A549 (cell line): ENCODE results near the gene TSPAN15. TPM values are rescaled to one million over a fixed set of nuclear protein-coding genes. Genes with fewer than 3 reads are reported as not detected.
A peak's percentile ranks its signal among the peaks of the same experiment; 100 is the strongest.

Source experiments
- ATAC-seq, 2 experiments: fragments of 200-7000 bp in 1 of 2; fragments of >200 bp in 1 of 2; cut with Nextera tagmentation in 1 of 2; cut with Tn5 transposase in 1 of 2; 3 replicates each; pipeline versions ENCODE4 v1.8.0 to v1.9.1; 2018 to 2020; ENCODE audit warnings: mild to moderate bottlenecking in 1 of 2, moderate library complexity in 1 of 2
- CTCF ChIA-PET: fragments of 300-600 bp; sonication (Branson Sonifier 250); formaldehyde crosslinking; extraction: SDS; loops from one replicate; lab custom pipeline; 2021; ENCODE audit warnings: antibody characterized with exemption, inconsistent platforms; lab: Yijun Ruan, JAX
- POLR2A ChIA-PET: fragments of 350-600 bp; formaldehyde crosslinking; extraction: SDS; loops from one replicate; lab custom pipeline; 2021; ENCODE audit warnings: antibody characterized with exemption, inconsistent platforms; lab: Yijun Ruan, JAX
- DNase-seq, 2 experiments: peaks; one replicate each; pipeline versions ENCODE4 v3.0.0 to v3.0.0-alpha.2; 2011 to 2016; ENCODE audit warnings: low read depth in 1 of 2, low spot score in 1 of 2
- FAIRE-seq: peaks from 2 replicates; lab custom pipeline; 2011; peaks lifted over from hg19 to GRCh38; lab: Jason Lieb, UNC
- H3K27ac ChIP-seq, 2 experiments: fragments of >200 bp; sonication (Bioruptor Twin); formaldehyde crosslinking; 3 replicates each; pipeline ENCODE4 v1.5.1; 2016 to 2017
- H3K4me1 ChIP-seq: fragments of >200 bp; sonication (Bioruptor Twin); formaldehyde crosslinking; 3 replicates; pipeline ENCODE4 v1.6.1; 2016
- H3K4me2 ChIP-seq: fragments of >200 bp; sonication (Bioruptor Twin); formaldehyde crosslinking; 3 replicates; pipeline ENCODE4 v1.6.1; 2016
- H3K4me3 ChIP-seq: fragments of >200 bp; sonication (Bioruptor Twin); formaldehyde crosslinking; 3 replicates; pipeline ENCODE4 v1.5.1; 2016
- H3K9me3 ChIP-seq: fragments of >200 bp; sonication (Bioruptor Twin); formaldehyde crosslinking; 3 replicates; pipeline ENCODE4 v1.6.1; 2016
- BHLHE40 ChIP-seq: IDR thresholded peaks from 2 replicates; pipeline ENCODE4 v1.6.1; 2012; ENCODE audit warnings: low read depth, low read length, inconsistent platforms
- CBX2 ChIP-seq: fragments of 200-600 bp; sonication (generic); IDR thresholded peaks from 2 replicates; pipeline ENCODE4 v1.6.1; 2016; ENCODE audit warnings: low read depth, mild to moderate bottlenecking, borderline replicate concordance
- CEBPB ChIP-seq, 2 experiments: fragments of >200 bp in 1 of 2; sonication (Bioruptor Twin) in 1 of 2; formaldehyde crosslinking in 1 of 2; IDR thresholded peaks; 2 replicates each; pipeline ENCODE4 v1.6.1; 2012 to 2016
- CHD2 ChIP-seq: fragments of 150-350 bp; IDR thresholded peaks from 2 replicates; pipeline ENCODE4 v1.6.1; 2014; ENCODE audit warnings: low read length; ENCODE audit not compliant: partially characterized antibody
- EHF ChIP-seq: fragments of 250-450 bp; sonication (Bioruptor Pico); IDR thresholded peaks from 2 replicates; pipeline ENCODE4 v1.5.0; 2020; ENCODE audit warnings: mild to moderate bottlenecking
- EP300 ChIP-seq, 2 experiments: fragments of >200 bp; sonication (Bioruptor Twin); formaldehyde crosslinking; IDR thresholded peaks; 2 replicates in 1 of 2; 3 replicates in 1 of 2; pipeline ENCODE4 v1.6.1; 2016 to 2017
- ESRRA ChIP-seq: fragments of 150-350 bp; IDR thresholded peaks from 2 replicates; pipeline ENCODE4 v1.6.1; 2014; ENCODE audit warnings: mild to moderate bottlenecking, low read length, borderline replicate concordance
- FOXS1 ChIP-seq: fragments of 250-450 bp; sonication (Bioruptor Pico); IDR thresholded peaks from 2 replicates; pipeline ENCODE4 v1.5.0; 2020; ENCODE audit warnings: mild to moderate bottlenecking, moderate library complexity
- GATA3 ChIP-seq: IDR thresholded peaks from 2 replicates; pipeline ENCODE4 v1.6.1; 2012; ENCODE audit warnings: borderline replicate concordance
- HDAC2 ChIP-seq: fragments of 200-600 bp; sonication (generic); IDR thresholded peaks from 2 replicates; pipeline ENCODE4 v1.6.1; 2016
- HEYL ChIP-seq: fragments of 250-450 bp; sonication (Bioruptor Pico); IDR thresholded peaks from 2 replicates; pipeline ENCODE4 v1.8.0; 2021; ENCODE audit warnings: mild to moderate bottlenecking, moderate library complexity
- HOXA7 ChIP-seq: fragments of 250-450 bp; sonication (Bioruptor Pico); IDR thresholded peaks from 2 replicates; pipeline ENCODE4 v1.5.0; 2020; ENCODE audit warnings: mild to moderate bottlenecking, moderate library complexity
- JUN ChIP-seq, 2 experiments: fragments of >200 bp; sonication (Bioruptor Twin); formaldehyde crosslinking; IDR thresholded peaks; 2 replicates in 1 of 2; 3 replicates in 1 of 2; pipeline ENCODE4 v1.6.1; 2016 to 2017
- JUNB ChIP-seq: fragments of >200 bp; sonication (Bioruptor Twin); formaldehyde crosslinking; IDR thresholded peaks from 2 replicates; pipeline ENCODE4 v1.6.1; 2016
- KDM1A ChIP-seq: fragments of 200-600 bp; sonication (generic); IDR thresholded peaks from 2 replicates; pipeline ENCODE4 v1.6.1; 2016; ENCODE audit warnings: low read depth, mild to moderate bottlenecking
- KDM5A ChIP-seq: fragments of 200-600 bp; sonication (generic); IDR thresholded peaks from 2 replicates; pipeline ENCODE4 v1.6.1; 2016; ENCODE audit warnings: antibody characterized with exemption, mild to moderate bottlenecking
- MAFK ChIP-seq: fragments of 450-650 bp; IDR thresholded peaks from 2 replicates; pipeline ENCODE4 v1.6.1; 2014; ENCODE audit not compliant: partially characterized antibody
- MYC ChIP-seq: IDR thresholded peaks from 2 replicates; pipeline ENCODE4 v1.6.1; 2012; ENCODE audit warnings: mild to moderate bottlenecking, inconsistent platforms, low read length, improper control_type of control experiment, borderline replicate concordance
- NPAS2 ChIP-seq: fragments of 250-450 bp; sonication (Bioruptor Pico); IDR thresholded peaks from 2 replicates; pipeline ENCODE4 v1.8.0; 2022; ENCODE audit warnings: mild to moderate bottlenecking, moderate library complexity, borderline replicate concordance
- PHF8 ChIP-seq: fragments of 200-600 bp; sonication (generic); IDR thresholded peaks from 2 replicates; pipeline ENCODE4 v1.6.1; 2016; ENCODE audit warnings: low read depth, mild to moderate bottlenecking, antibody characterized with exemption, moderate library complexity, borderline replicate concordance
- RCOR1 ChIP-seq: fragments of 150-350 bp; IDR thresholded peaks from 2 replicates; pipeline ENCODE4 v1.6.1; 2014; ENCODE audit warnings: antibody characterized with exemption, low read length, low read depth
- RFX5 ChIP-seq: fragments of 450-650 bp; IDR thresholded peaks from 2 replicates; pipeline ENCODE4 v1.7.1; 2014; ENCODE audit warnings: antibody characterized with exemption, mild to moderate bottlenecking, moderate library complexity
- ZC3H11A ChIP-seq: fragments of 450-650 bp; IDR thresholded peaks from 2 replicates; pipeline ENCODE4 v1.6.1; 2014; ENCODE audit warnings: antibody characterized with exemption, mild to moderate bottlenecking
- ZNF302 ChIP-seq: fragments of 250-450 bp; sonication (Bioruptor Pico); IDR thresholded peaks from 2 replicates; pipeline ENCODE4 v1.9.0; 2021; ENCODE audit warnings: inconsistent platforms, mild to moderate bottlenecking, moderate library complexity
- WGBS: methylation state at CpG from one replicate; pipeline ENCODE4 v1.1.6; 2017; ENCODE audit errors: missing lambda C conversion rate; 5-methylcytosine and 5-hydroxymethylcytosine counted together
- polyA plus RNA-seq, 4 experiments: library from polyadenylated mRNA; depleted of rRNA in 3 of 4; stranded (reverse); fragments of >200 nt; fragmentation: RNase III in 1 of 4; extraction: RNeasy Plus Mini Kit Qiagen cat#74134 plus additional on column Dnase treatment in 1 of 4; gene quantifications; 2 replicates in 3 of 4; 3 replicates in 1 of 4; pipeline ENCODE4 v1.2.3, GENCODE V29; 2011 to 2017
- TF ChIP-seq, protein P1 (sequence below): IDR thresholded peaks from 2 replicates; pipeline ENCODE4 v1.6.1; 2012; ENCODE audit warnings: low read depth, borderline replicate concordance

TSPAN15 gene
- polyA plus RNA-seq, 2 of the 4 experiments (the other 2 are of a cell fraction) = 49.3 to 89.6 TPM

DNA sequence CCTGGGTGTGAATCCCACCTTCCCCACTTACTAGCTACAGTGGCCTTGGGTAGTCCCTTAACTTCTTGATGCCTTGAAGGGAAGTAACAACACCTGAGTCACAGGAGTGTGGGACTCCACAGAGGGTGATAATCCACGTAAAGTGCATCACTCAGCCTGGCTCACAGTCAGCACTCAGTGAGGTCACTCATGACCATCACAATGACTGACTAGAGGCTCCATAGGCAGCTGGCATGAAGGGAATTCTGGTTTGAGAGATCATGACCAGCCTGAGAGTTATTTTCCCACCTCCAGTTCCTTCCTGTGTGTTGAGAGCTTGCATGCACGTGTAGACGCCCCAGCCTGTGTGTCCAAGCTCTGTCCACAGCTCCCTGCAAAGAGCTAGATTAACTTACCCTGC is 87.2 kb downstream of the TSPAN15 start:
- no peak overlapping the region for H3K27ac ChIP-seq
- H3K4me2 ChIP-seq = no peak overlapping the region
- no peak for TF ChIP-seq MAFK
- TF ChIP-seq JUNB = no peak
- no peak for TF ChIP-seq HDAC2
- TF ChIP-seq BHLHE40 = no peak
- TF ChIP-seq, protein P1, sequence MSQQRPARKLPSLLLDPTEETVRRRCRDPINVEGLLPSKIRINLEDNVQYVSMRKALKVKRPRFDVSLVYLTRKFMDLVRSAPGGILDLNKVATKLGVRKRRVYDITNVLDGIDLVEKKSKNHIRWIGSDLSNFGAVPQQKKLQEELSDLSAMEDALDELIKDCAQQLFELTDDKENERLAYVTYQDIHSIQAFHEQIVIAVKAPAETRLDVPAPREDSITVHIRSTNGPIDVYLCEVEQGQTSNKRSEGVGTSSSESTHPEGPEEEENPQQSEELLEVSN = no peak
- TF ChIP-seq ESRRA = no peak
- TF ChIP-seq EHF (CRISPR knock-in tag) = no peak
- TF ChIP-seq FOXS1 (CRISPR knock-in tag) = no peak
- TF ChIP-seq EP300 (IDR thresholded peaks at IDR 0.05) = no peak
- no peak for TF ChIP-seq RFX5
- no peak for TF ChIP-seq GATA3
- no peak for TF ChIP-seq NPAS2 (CRISPR knock-in tag)
- no peak for TF ChIP-seq RCOR1
- ChIA-PET CTCF (interaction anchor here (1.1 to 1.7 kb wide), 4 partner anchors 16 to 105 kb away, joined by 3 to 4 read pairs (median 3); no protein-coding TSS in a partner anchor), POLR2A (no interaction called here)
- no peak overlapping the region for H3K4me3 ChIP-seq
- FAIRE-seq (no peak), ATAC-seq (no peak), DNase-seq (no peak)
- 0% methylated on average over 3 of the region's 3 CpGs for WGBS
- peaks cover 11% of the 10 kb centered on the region; the same call in 1 of the 3 replicates for H3K9me3 ChIP-seq
- H3K4me1 ChIP-seq = no peaks in the 10 kb centered on the region

DNA sequence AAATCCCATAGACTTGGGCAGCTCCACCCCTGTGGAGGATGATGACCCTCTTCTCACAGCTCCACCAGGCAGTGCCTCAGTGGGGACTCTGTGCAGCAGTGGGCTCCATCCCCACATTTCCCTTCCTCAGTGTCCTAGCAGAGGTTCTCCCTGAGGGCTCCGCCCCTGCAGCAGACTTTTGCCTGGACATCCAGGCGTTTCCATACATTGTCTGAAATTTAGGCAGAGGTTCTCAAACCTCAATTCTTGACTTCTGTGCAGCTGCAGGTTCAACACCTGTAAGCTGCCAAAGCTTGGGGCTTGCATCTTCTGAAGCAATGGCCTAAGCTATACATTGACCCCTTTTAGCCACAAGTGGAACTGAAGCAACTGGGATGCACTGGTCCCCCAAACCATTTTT is 90.2 kb downstream of the TSPAN15 start:
- DNase-seq = no peak
- ChIA-PET POLR2A (no interaction called here), CTCF (interaction anchor here (1.9 kb wide), 1 partner anchor 26 kb away, joined by 8 read pairs; no protein-coding TSS in a partner anchor)
- TF ChIP-seq JUN (IDR thresholded peaks at IDR 0.05) (no peak), JUNB (no peak), CEBPB (IDR thresholded peaks at IDR 0.05) (no peak), PHF8 (no peak), NPAS2 (CRISPR knock-in tag) (no peak), HOXA7 (CRISPR knock-in tag) (no peak), ZNF302 (CRISPR knock-in tag) (no peak), CHD2 (no peak), KDM5A (no peak), CBX2 (no peak), ZC3H11A (no peak), HEYL (CRISPR knock-in tag) (no peak), KDM1A (no peak)
- Histone ChIP-seq H3K4me2 (no peak overlapping the region), H3K27ac (no peak overlapping the region), H3K4me3 (no peak overlapping the region), H3K4me1 (no peaks in the 10 kb centered on the region), H3K9me3 (peaks cover 11% of the 10 kb centered on the region; the same call in 1 of the 3 replicates)
- WGBS = 8% methylated on average over 2 of the region's 2 CpGs
- no peak for ATAC-seq
- no peak for FAIRE-seq

DNA sequence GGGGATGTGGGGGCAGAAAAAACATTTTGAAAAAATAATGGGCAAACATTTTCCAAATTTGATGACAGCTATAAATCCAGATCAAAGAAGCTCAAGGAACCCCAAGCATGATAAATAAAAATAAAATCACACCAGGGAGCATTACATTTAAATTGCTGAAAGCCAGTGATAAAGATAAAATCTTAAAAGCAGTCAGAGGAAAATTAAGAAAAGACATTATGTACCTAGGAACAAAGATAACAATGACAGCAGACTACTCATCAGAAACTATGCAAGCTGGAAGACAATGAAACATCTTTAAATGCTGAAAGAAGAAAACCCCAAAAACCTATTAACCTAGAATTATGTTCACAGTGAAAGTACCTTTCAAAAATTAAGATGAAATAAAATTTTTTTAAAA is 98.7 kb downstream of the TSPAN15 start:
- peaks cover 45% of the 10 kb centered on the region for H3K9me3 ChIP-seq
- CTCF ChIA-PET = interaction anchor here (0.5 kb wide), 1 partner anchor 1021 kb away, joined by 3 read pairs; no protein-coding TSS in a partner anchor
- H3K4me2 ChIP-seq = no peak overlapping the region
- FAIRE-seq (no peak), DNase-seq (no peak), ATAC-seq (no peak)
- TF ChIP-seq FOXS1 (CRISPR knock-in tag) (peak; percentile 68; the same call in 1 of the 2 replicates), HOXA7 (CRISPR knock-in tag) (no peak), MYC (no peak), KDM1A (peak; percentile 63; the same call in 1 of the 2 replicates)
- H3K4me3 ChIP-seq = no peak overlapping the region
- no peak overlapping the region for H3K27ac ChIP-seq
- POLR2A ChIA-PET = interaction anchor here (0.7 kb wide), 1 partner anchor 146 kb away, joined by 3 read pairs; no protein-coding TSS in a partner anchor
- H3K4me1 ChIP-seq = no peaks in the 10 kb centered on the region
